Gastroesophageal sphincter (tissue), 4 donors: ENCODE measurements around the gene SCAI. TPM values are rescaled to one million over a fixed set of nuclear protein-coding genes. Genes with fewer than 3 reads are reported as not detected.
A peak's percentile ranks its signal among the peaks of the same experiment; 100 is the strongest.

ENCODE experiments used
- ATAC-seq: fragments of 150-250 bp; one replicate; pipeline ENCODE4 v1.9.1; 2016; ENCODE audit warnings: mild to moderate bottlenecking, moderate library complexity
- H3K27ac ChIP-seq, 4 donors: fragments of 200-600 bp; sonication (generic) in 3 of 4; 1 replicate in 3 of 4; 2 replicates in 1 of 4; pipeline ENCODE4 v1.5.1; 2016 to 2019
- H3K27me3 ChIP-seq: fragments of 200-600 bp; sonication (generic); one replicate; pipeline ENCODE4 v1.5.1; 2019
- H3K36me3 ChIP-seq, 2 donors: fragments of 200-600 bp; sonication (generic); one replicate each; pipeline ENCODE4 v1.5.1; 2019; ENCODE audit warnings: control low read depth in 1 of 2
- H3K4me1 ChIP-seq, 3 donors: fragments of 200-600 bp; sonication (generic); 1 replicate in 2 of 3; 2 replicates in 1 of 3; pipeline ENCODE4 v1.5.1; 2016 to 2019; ENCODE audit warnings: control low read depth in 2 of 3
- H3K4me3 ChIP-seq, 2 donors: fragments of 200-600 bp; sonication (generic); one replicate each; pipeline ENCODE4 v1.5.1; 2019; ENCODE audit warnings: mild to moderate bottlenecking in 1 of 2, moderate library complexity in 1 of 2
- H3K9me3 ChIP-seq, 3 donors: fragments of 200-600 bp; sonication (generic); one replicate each; pipeline ENCODE4 v1.5.1; 2017 to 2019; ENCODE audit warnings: control low read depth in 2 of 3
- EP300 ChIP-seq: sonication (generic); formaldehyde crosslinking; IDR thresholded peaks from one replicate; pipeline ENCODE4 v1.6.1; 2017; ENCODE audit warnings: antibody characterized with exemption, mild to moderate bottlenecking
- POLR2A ChIP-seq, 2 donors: fragments of 450-650 bp; IDR thresholded peaks; one replicate each; pipeline ENCODE4 v1.6.1; 2017; ENCODE audit warnings: antibody characterized with exemption in 2 of 2, mild to moderate bottlenecking in 2 of 2, moderate library complexity in 1 of 2
- POLR2AphosphoS5 ChIP-seq: sonication (generic); formaldehyde crosslinking; IDR thresholded peaks from one replicate; pipeline ENCODE4 v1.6.1; 2017; ENCODE audit warnings: antibody characterized with exemption
- WGBS, 2 donors: methylation state at CpG; one replicate each; pipeline ENCODE4 v1.1.5; 2018; ENCODE audit warnings: low coverage in 1 of 2; 5-methylcytosine and 5-hydroxymethylcytosine counted together
- total RNA-seq, 4 donors: library from RNA; depleted of rRNA; stranded (reverse); fragments of >200 nt; gene quantifications; one replicate each; pipeline ENCODE4 v1.1.0, GENCODE V29; 2016
- TF ChIP-seq, protein P1 (sequence below), 4 experiments: fragments of 200-600 bp in 2 of 4; fragments of 450-650 bp in 2 of 4; sonication (generic) in 1 of 4; IDR thresholded peaks; one replicate each; pipeline ENCODE4 v1.5.1; 2017 to 2019; ENCODE audit warnings: antibody characterized with exemption in 4 of 4, mild to moderate bottlenecking in 2 of 4, moderate library complexity in 2 of 4

SCAI gene
- total RNA-seq, 4 donors from 2014 or later, result 6.9 to 15.9 (median 7.7) TPM

DNA sequence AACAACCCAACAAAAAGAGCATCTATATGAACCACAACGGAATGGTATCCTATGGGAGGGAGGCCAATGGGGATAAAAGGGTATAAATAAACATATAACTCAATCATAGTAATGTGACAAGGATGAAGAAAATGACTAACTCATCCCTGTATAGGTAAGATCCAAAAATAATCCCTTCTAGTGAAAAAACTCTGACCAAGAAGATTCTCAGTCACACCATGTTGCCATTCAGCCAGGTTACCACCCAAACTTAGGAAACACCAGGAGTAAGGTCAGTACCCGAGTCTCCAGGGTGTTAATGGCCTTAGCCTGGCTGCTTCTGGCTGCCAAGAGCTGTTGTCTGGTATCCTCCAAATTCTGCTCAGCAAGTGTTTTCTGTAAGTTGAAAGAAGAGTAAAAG, 235.2 kb downstream of the SCAI start:
- Histone ChIP-seq H3K27me3 (no peaks in the 10 kb centered on the region), H3K4me1 (no peaks in the 10 kb centered on the region), H3K36me3 (peaks cover 0 to 91% of the 10 kb centered on the region in 2 donors), H3K9me3 (no peaks in the 10 kb centered on the region), H3K4me3 (no peak overlapping the region), H3K27ac (no peak overlapping the region)
- TF ChIP-seq, protein P1, sequence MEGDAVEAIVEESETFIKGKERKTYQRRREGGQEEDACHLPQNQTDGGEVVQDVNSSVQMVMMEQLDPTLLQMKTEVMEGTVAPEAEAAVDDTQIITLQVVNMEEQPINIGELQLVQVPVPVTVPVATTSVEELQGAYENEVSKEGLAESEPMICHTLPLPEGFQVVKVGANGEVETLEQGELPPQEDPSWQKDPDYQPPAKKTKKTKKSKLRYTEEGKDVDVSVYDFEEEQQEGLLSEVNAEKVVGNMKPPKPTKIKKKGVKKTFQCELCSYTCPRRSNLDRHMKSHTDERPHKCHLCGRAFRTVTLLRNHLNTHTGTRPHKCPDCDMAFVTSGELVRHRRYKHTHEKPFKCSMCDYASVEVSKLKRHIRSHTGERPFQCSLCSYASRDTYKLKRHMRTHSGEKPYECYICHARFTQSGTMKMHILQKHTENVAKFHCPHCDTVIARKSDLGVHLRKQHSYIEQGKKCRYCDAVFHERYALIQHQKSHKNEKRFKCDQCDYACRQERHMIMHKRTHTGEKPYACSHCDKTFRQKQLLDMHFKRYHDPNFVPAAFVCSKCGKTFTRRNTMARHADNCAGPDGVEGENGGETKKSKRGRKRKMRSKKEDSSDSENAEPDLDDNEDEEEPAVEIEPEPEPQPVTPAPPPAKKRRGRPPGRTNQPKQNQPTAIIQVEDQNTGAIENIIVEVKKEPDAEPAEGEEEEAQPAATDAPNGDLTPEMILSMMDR (IDR thresholded peaks at IDR 0.05), result no peak
- TF ChIP-seq POLR2A (IDR thresholded peaks at IDR 0.05), result no peak
- no peak for TF ChIP-seq POLR2AphosphoS5
- TF ChIP-seq EP300, result no peak
- 70 to 76% methylated on average over 2 of the region's 2 CpGs for WGBS, 2 donors
- no peak for ATAC-seq

DNA sequence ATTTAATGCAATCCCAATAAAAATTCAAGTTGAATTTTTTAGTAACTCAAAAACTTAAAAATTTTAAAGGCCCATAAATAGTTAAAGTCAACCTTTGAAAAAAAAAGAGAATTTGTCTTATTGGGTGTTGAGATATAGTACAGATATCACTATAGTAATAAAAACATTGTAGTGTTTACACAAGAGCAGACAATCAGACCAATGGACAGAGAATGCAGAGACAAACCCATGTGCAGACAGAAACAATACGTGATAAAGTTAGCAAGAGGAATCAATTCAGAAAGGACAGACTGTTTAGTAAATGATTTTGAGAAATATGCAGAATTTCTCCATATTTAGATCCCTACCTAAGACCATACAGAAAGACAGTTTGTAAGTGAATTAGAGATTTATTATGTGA, 236.4 kb downstream of the SCAI start:
- Histone ChIP-seq H3K27ac (no peak overlapping the region), H3K27me3 (no peaks in the 10 kb centered on the region), H3K9me3 (no peaks in the 10 kb centered on the region), H3K4me1 (no peaks in the 10 kb centered on the region), H3K36me3 (peaks cover 0 to 90% of the 10 kb centered on the region in 2 donors), H3K4me3 (no peak overlapping the region)
- no peak for ATAC-seq
- 33 to 38% methylated on average over 1 of the region's 1 CpG for WGBS, 2 donors
- TF ChIP-seq POLR2AphosphoS5 (no peak), EP300 (no peak), POLR2A (IDR thresholded peaks at IDR 0.05) (no peak)
- TF ChIP-seq, protein P1 (IDR thresholded peaks at IDR 0.05), result no peak

DNA sequence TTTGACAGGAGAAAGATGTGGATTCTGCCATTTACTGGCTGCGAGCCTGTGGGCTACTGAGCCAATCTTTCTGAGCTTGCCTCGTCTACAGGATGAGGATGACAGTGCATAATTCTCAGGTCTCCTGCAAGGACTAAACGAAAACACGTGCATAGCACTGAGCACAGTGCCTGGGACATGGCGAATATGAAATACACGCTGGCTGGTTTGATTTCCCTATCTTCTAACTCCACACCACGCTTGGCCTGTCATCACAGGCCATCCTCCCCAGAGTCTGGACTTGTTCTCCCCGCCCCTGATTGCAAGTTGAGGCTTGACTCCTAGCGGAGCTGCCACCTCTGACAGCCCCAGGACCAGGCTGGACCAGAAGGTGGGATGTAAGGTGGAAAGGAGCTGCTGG, 243.5 kb downstream of the SCAI start:
- Histone ChIP-seq H3K4me1 (no peaks in the 10 kb centered on the region), H3K4me3 (no peak overlapping the region), H3K27ac (no peak overlapping the region), H3K27me3 (no peaks in the 10 kb centered on the region), H3K9me3 (no peaks in the 10 kb centered on the region), H3K36me3 (peaks cover 0 to 85% of the 10 kb centered on the region in 2 donors)
- WGBS, 2 donors, result 93% methylated on average over 7 of the region's 9 CpGs; no CpG with 5 or more reads in 1 of the 2 donors
- ATAC-seq, result no peak
- TF ChIP-seq POLR2A (IDR thresholded peaks at IDR 0.05) (no peak), EP300 (no peak), POLR2AphosphoS5 (no peak)
- TF ChIP-seq, protein P1 (IDR thresholded peaks at IDR 0.05), result no peak

DNA sequence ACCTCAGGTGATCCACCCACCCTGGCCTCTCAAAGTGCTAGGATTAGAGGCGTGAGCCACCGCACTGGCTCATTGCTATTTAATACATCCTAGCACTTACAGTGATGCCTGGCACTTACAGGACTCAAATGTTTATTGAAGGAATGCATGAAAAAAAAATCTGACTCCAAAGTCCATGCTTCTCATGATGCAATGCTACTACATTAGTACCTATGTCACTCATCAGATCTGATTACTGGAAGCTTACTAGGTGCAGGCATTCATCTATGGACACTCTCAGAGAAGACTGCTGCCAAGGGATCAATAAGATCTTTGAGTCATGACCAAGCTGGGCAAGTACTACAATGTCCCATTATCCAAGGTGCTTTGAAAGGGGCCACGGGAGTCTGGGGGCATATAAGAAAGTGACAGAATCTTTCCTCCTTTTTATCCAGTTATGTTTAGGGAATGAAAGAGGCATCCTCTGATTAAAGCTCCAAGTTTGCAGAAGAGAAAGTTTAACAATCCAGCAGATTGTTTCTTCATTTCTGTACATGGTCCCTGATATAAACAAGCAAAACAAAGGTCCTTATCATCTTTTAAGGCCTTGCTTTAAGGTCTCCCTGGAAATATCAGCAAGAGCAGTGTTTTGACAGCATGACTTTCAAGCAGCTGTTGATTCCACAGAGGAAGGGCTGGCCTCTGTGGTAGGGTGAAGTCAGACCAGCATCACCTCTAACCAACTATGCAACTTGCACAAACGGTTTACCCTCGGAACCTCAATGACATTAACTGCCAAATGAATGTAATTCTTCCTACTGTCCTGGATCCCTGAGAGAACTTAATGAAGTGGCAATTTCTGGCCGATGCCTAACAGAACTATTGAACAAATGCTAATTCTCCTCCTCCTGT, 245.5 kb downstream of the SCAI start:
- TF ChIP-seq, protein P1 (IDR thresholded peaks at IDR 0.05), result no peak
- TF ChIP-seq EP300, result no peak
- TF ChIP-seq POLR2AphosphoS5, result no peak
- TF ChIP-seq POLR2A (IDR thresholded peaks at IDR 0.05), result no peak
- H3K9me3 ChIP-seq, result no peaks in the 10 kb centered on the region
- H3K27me3 ChIP-seq, result no peaks in the 10 kb centered on the region
- 74 to 80% methylated on average over 4 to 5 of the region's 6 CpGs for whole genome bisulfite sequencing, 2 donors
- ATAC-seq, result no peak
- H3K4me3 ChIP-seq, result no peak overlapping the region
- H3K4me1 ChIP-seq, result no peaks in the 10 kb centered on the region
- no peak overlapping the region for H3K27ac ChIP-seq
- peaks cover 0 to 84% of the 10 kb centered on the region in 2 donors for H3K36me3 ChIP-seq

DNA sequence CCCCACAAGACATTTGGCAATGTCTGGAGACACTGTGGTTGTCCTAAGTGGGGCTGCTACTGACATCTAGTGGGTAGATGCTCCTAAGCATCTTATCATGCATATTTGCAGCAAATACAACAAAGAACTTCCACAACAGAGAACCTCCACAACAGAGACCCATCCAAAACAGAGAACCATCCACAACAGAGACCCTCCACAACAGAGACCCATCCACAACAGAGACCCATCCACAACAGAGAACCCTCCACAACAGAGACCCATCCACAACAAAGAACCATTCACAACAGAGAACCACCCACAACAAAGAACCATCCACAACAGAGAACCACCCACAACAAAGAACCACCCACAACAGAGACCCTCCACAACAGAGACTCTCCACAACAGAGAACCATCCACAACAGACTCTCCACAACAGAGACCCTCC, 248.6 kb downstream of the SCAI start:
- Histone ChIP-seq H3K4me3 (no peak overlapping the region), H3K27me3 (no peaks in the 10 kb centered on the region), H3K27ac (no peak overlapping the region), H3K36me3 (peaks cover 0 to 95% of the 10 kb centered on the region in 2 donors), H3K4me1 (no peaks in the 10 kb centered on the region), H3K9me3 (no peaks in the 10 kb centered on the region)
- ATAC-seq, result no peak
- TF ChIP-seq EP300 (no peak), POLR2AphosphoS5 (no peak), POLR2A (IDR thresholded peaks at IDR 0.05) (no peak)
- TF ChIP-seq, protein P1 (IDR thresholded peaks at IDR 0.05), result peak in 1 of 4 experiments; percentile 36
